GM18868 (cell line): ENCODE data around the gene ZNF672.
"Not testable (repeated sequence)": the region's sequence is repeated elsewhere in the genome, so short reads cannot be mapped to it uniquely, and the experiment has no call there.

ENCODE experiments used
- ATAC-seq: cut with Tn5 transposase; IDR thresholded peaks from one replicate; pipeline ENCODE4 v1.9.1; 2021; ENCODE audit warnings: mild to moderate bottlenecking, moderate library complexity; ENCODE audit not compliant: unreplicated experiment

The ZNF672 gene

GRCh38 chr1:248884632-248885295, 46.7 kb downstream of the ZNF672 start:
- ATAC-seq, result no peak

- ATAC-seq, result no peak
These were observed 47.6 kb downstream of the ZNF672 start for GRCh38 chr1:248885646-248886045.

GRCh38 chr1:248886237-248886895, 48.3 kb downstream of the ZNF672 start:
- ATAC-seq, result no peak

GRCh38 chr1:248889914-248890243, 51.9 kb downstream of the ZNF672 start:
- ATAC-seq, result not testable (repeated sequence)

- no peak for ATAC-seq
These were observed 52.8 kb downstream of the ZNF672 start for GRCh38 chr1:248890549-248891498.

GRCh38 chr1:248891758-248892157, 53.7 kb downstream of the ZNF672 start:
- ATAC-seq, result no peak

- ATAC-seq, result no peak
These were observed 54.6 kb downstream of the ZNF672 start for GRCh38 chr1:248892590-248892989.

- no peak for ATAC-seq
These were observed 56.8 kb downstream of the ZNF672 start for GRCh38 chr1:248894837-248895236.

- ATAC-seq, result no peak
These were observed 59.7 kb downstream of the ZNF672 start for GRCh38 chr1:248897412-248898337.
